ENCODE results near the gene MSH3. TPM values are rescaled to one million over a fixed set of nuclear protein-coding genes. Genes with fewer than 3 reads are reported as not detected.
"Not testable (repeated sequence)": the region's sequence is repeated elsewhere in the genome, so short reads cannot be mapped to it uniquely, and the experiment has no call there.

MSH3 gene
- total RNA-seq, 8 experiments from 2014 or later = 9.7 to 25.1 (median 15.7) TPM

- Histone ChIP-seq H3K4me3 (no peak overlapping the region), H3K4me1 (replicated peaks in 1 of 2) (peaks cover 0 to 3% of the 10 kb centered on the region in 2 donors), H3K27ac (no peak overlapping the region)
- peak in 3 of 8 experiments; percentile 65 to 95 (median 95) for ATAC-seq (replicated peaks in 6 of 8)
- WGBS, 10 experiments = 0 to 20% methylated on average over 1 of the region's 1 CpG; no CpG with 5 or more reads in 8 of the 10 experiments
- in situ Hi-C loops (cut with MboI; ENCODE audit: low pct_unique_long_range_greater_than_20kb in 2 of 9, low sequenced_read_pairs in 9 of 9, unreplicated experiment in 9 of 9) = no loop called here
Measured at GRCh38 chr5:80884929-80885328, 230.5 kb downstream of the MSH3 start.

DNA sequence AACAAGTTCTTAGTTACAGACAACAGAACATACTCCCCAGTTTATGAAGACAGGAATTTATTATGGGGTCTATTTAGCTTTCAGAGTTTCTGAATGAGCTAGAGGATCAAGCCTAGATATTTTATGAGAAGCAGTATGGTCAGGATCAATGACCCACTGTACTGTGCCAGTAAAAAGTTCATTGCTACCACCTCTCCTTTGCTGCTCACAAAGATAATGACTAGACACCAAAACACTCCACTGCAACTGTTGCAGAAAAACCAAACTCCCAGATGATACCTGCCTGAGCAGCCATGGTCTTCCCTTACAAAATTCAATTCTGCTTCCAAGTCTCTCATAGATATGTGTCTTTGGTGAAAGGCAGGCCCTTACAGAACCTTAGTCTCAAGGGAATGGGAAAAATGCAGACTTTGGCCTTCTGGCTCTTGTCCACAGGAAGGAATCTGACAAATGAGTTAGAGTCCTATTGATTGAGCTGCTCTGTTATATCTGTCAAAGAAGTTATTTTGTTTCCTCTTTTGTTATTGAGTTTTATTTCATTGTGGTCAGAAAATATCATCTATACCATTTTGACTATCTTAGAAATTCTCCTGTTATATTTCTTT lies 231.0 kb downstream of the MSH3 start:
- no peak overlapping the region for H3K4me3 ChIP-seq
- H3K4me1 ChIP-seq (replicated peaks in 1 of 2) = peaks cover 0 to 3% of the 10 kb centered on the region in 2 donors
- no peak overlapping the region for H3K27ac ChIP-seq
- in situ Hi-C loops (cut with MboI; ENCODE audit: low pct_unique_long_range_greater_than_20kb in 2 of 9, low sequenced_read_pairs in 9 of 9, unreplicated experiment in 9 of 9) = no loop called here
- ATAC-seq (replicated peaks in 6 of 8) = peak in 2 of 8 experiments; percentile 33 to 42

DNA sequence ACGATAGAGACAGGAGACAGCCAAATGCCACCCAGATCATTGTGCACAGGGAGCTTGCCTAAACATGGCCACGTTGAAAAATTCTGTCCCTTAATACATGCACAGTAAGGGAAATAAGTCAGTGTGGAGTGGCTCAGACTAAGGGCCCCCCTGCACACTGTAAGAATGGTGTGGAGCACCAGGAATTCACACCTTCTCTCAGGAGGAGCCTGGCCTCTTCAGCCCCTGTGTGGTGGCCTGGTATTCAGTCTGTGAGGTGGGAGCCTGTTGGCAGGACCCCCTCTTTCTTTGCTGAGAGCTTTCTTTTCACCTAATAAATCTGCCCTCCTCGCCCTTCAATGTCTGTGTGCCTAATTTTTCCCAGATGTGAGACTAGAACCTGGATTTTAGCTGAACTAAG lies 239.6 kb downstream of the MSH3 start:
- WGBS, 10 experiments = 0 to 100% (median 81%) methylated on average over 1 to 3 of the region's 3 CpGs; no CpG with 5 or more reads in 1 of the 10 experiments
- no peak for ATAC-seq (replicated peaks in 6 of 8)
- H3K4me1 ChIP-seq (replicated peaks in 1 of 2) = peaks cover 0 to 10% of the 10 kb centered on the region in 2 donors
- in situ Hi-C loops (cut with MboI; ENCODE audit: low pct_unique_long_range_greater_than_20kb in 2 of 9, low sequenced_read_pairs in 9 of 9, unreplicated experiment in 9 of 9) = no loop called here
- no peak overlapping the region for H3K4me3 ChIP-seq
- H3K27ac ChIP-seq = no peak overlapping the region

DNA sequence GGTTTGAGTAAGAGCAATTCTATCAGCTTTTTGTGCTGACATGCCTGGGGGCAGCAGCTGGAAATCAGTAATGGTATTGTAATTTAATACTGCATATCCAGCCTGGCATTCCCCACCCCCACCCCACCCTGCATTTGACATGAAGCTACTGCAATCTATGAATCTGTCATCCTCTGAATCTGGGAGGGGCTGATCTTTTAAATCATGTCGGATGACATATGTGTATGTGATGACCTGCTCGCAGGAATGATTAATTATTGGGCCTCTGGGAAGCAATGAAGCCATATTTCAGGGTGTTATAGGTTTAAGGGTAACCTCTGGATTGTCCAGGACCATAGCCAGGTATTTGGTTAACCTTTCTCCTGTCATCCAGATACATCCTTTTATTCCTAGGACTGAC lies 241.1 kb downstream of the MSH3 start:
- 50 to 60% methylated on average over 1 of the region's 2 CpGs; no CpG with 5 or more reads in 8 of the 10 experiments for WGBS, 10 experiments
- in situ Hi-C loops (cut with MboI; ENCODE audit: low pct_unique_long_range_greater_than_20kb in 2 of 9, low sequenced_read_pairs in 9 of 9, unreplicated experiment in 9 of 9) = no loop called here
- H3K4me3 ChIP-seq = no peak overlapping the region
- H3K4me1 ChIP-seq (replicated peaks in 1 of 2) = peaks cover 0 to 10% of the 10 kb centered on the region in 2 donors
- peak in 6 of 8 experiments; percentile 27 to 84 (median 80) for ATAC-seq (replicated peaks in 6 of 8)
- peak overlapping the region in 1 of 2 donors; percentile 5 for H3K27ac ChIP-seq

- 33 to 100% (median 82%) methylated on average over 1 to 3 of the region's 3 CpGs; no CpG with 5 or more reads in 3 of the 10 experiments for WGBS, 10 experiments
- H3K4me1 ChIP-seq (replicated peaks in 1 of 2); in situ Hi-C loops (cut with MboI; ENCODE audit: low pct_unique_long_range_greater_than_20kb in 2 of 9, low sequenced_read_pairs in 9 of 9, unreplicated experiment in 9 of 9); H3K27ac ChIP-seq; H3K4me3 ChIP-seq; ATAC-seq (replicated peaks in 6 of 8): not testable (repeated sequence)
Measured at GRCh38 chr5:80902624-80903023, 248.2 kb downstream of the MSH3 start.

GRCh38 chr5:80904533-80905187 lies 250.2 kb downstream of the MSH3 start:
- WGBS, 10 experiments = 75 to 90% (median 83%) methylated on average over 1 of the region's 1 CpG; no CpG with 5 or more reads in 7 of the 10 experiments
- in situ Hi-C loops (cut with MboI; ENCODE audit: low pct_unique_long_range_greater_than_20kb in 2 of 9, low sequenced_read_pairs in 9 of 9, unreplicated experiment in 9 of 9) = no loop called here
- no peak overlapping the region for H3K27ac ChIP-seq
- no peak for ATAC-seq (replicated peaks in 6 of 8)
- H3K4me3 ChIP-seq = no peak overlapping the region
- no peaks in the 10 kb centered on the region for H3K4me1 ChIP-seq (replicated peaks in 1 of 2)

GRCh38 chr5:80905405-80905804 lies 251.0 kb downstream of the MSH3 start:
- ATAC-seq (replicated peaks in 6 of 8) = no peak
- H3K4me1 ChIP-seq (replicated peaks in 1 of 2) = no peaks in the 10 kb centered on the region
- 83 to 100% (median 100%) methylated on average over 1 of the region's 1 CpG; no CpG with 5 or more reads in 1 of the 10 experiments for WGBS, 10 experiments
- H3K4me3 ChIP-seq = no peak overlapping the region
- in situ Hi-C loops (cut with MboI; ENCODE audit: low pct_unique_long_range_greater_than_20kb in 2 of 9, low sequenced_read_pairs in 9 of 9, unreplicated experiment in 9 of 9) = no loop called here
- no peak overlapping the region for H3K27ac ChIP-seq

- no peak for ATAC-seq (replicated peaks in 6 of 8)
- H3K4me3 ChIP-seq = no peak overlapping the region
- no peak overlapping the region for H3K27ac ChIP-seq
- peaks cover under 1 to 2% of the 10 kb centered on the region in 2 donors for H3K4me1 ChIP-seq (replicated peaks in 1 of 2)
- in situ Hi-C loops (cut with MboI; ENCODE audit: low pct_unique_long_range_greater_than_20kb in 2 of 9, low sequenced_read_pairs in 9 of 9, unreplicated experiment in 9 of 9) = no loop called here
- 50 to 100% (median 100%) methylated on average over 1 to 3 of the region's 3 CpGs; no CpG with 5 or more reads in 4 of the 10 experiments for WGBS, 10 experiments
Measured at GRCh38 chr5:80912479-80912878, 258.0 kb downstream of the MSH3 start.

DNA sequence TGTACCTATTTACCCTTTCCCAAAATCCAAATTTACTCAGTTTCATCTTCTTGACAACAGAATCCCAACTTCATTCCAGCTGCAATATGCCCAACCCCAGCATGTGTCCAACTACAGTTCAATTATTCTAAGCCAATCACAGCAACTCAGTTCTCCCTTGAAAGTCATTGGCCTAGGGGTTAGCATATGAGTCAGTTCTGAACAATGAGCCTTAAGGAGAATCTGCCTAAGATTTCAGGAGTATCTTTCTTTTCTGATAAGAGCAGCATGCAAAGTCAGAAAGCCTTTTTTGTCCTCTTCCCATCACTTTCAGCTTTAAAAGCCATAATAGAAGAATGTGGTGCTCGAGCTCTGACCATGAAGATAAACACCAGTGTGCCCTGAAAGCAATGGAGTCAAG lies 261.3 kb downstream of the MSH3 start:
- no peak overlapping the region for H3K4me3 ChIP-seq
- in situ Hi-C loops (cut with MboI; ENCODE audit: low pct_unique_long_range_greater_than_20kb in 2 of 9, low sequenced_read_pairs in 9 of 9, unreplicated experiment in 9 of 9) = no loop called here
- H3K4me1 ChIP-seq (replicated peaks in 1 of 2) = peaks cover 5% of the 10 kb centered on the region in 2 donors
- H3K27ac ChIP-seq = no peak overlapping the region
- WGBS, 10 experiments = 50 to 100% (median 83%) methylated on average over 1 of the region's 1 CpG; no CpG with 5 or more reads in 3 of the 10 experiments
- peak in 2 of 8 experiments; percentile 57 to 71 for ATAC-seq (replicated peaks in 6 of 8)

DNA sequence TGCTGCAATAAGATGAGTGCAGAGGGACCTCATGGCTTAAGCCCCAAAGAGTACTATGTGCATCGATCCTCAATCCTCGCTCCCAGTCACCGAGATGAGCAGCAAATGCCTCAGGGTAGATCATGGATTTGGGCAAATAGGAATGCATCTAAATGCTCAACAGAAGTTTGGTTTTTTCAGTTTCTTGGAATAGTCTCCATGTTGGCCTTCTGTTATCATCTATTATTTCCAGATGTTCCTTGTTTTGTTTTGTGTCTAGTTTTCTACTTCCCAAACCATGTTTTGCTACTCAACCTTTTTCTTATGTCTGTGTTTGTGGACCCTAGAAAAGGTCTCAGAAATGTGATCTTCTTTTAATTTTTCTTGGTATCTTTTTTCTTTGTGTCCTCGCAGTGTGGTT lies 262.2 kb downstream of the MSH3 start:
- peaks cover 5% of the 10 kb centered on the region in 2 donors for H3K4me1 ChIP-seq (replicated peaks in 1 of 2)
- H3K27ac ChIP-seq = no peak overlapping the region
- in situ Hi-C loops (cut with MboI; ENCODE audit: low pct_unique_long_range_greater_than_20kb in 2 of 9, low sequenced_read_pairs in 9 of 9, unreplicated experiment in 9 of 9) = no loop called here
- ATAC-seq (replicated peaks in 6 of 8) = no peak
- WGBS, 10 experiments = 53 to 100% (median 85%) methylated on average over 1 to 4 of the region's 4 CpGs; no CpG with 5 or more reads in 2 of the 10 experiments
- no peak overlapping the region for H3K4me3 ChIP-seq

DNA sequence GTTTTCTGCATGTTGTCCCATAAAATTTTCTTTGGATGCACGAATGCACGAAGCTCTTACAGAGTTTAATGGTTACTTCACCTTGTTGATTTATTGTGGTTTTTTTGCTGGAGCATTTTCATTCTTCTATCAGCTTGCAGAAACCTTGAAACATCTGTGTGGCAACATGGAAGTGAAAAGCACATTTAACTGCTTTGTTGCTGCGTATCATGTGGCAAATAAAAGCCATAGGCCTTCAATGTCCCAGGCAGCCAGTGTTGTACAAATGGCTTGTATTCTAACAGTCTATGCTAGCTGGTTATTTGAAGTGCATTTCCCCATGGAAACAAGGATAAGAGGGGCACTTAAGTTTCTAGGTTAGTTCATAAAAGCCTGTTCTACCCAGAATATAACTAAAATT lies 263.2 kb downstream of the MSH3 start:
- peaks cover 5% of the 10 kb centered on the region in 2 donors for H3K4me1 ChIP-seq (replicated peaks in 1 of 2)
- ATAC-seq (replicated peaks in 6 of 8) = peak in 4 of 8 experiments; percentile 12 to 85 (median 20)
- H3K27ac ChIP-seq = no peak overlapping the region
- in situ Hi-C loops (cut with MboI; ENCODE audit: low pct_unique_long_range_greater_than_20kb in 2 of 9, low sequenced_read_pairs in 9 of 9, unreplicated experiment in 9 of 9) = no loop called here
- WGBS, 10 experiments = 15 to 53% (median 33%) methylated on average over 2 to 3 of the region's 3 CpGs
- H3K4me3 ChIP-seq = no peak overlapping the region

GRCh38 chr5:80919678-80920196 lies 265.3 kb downstream of the MSH3 start:
- Histone ChIP-seq H3K4me1 (replicated peaks in 1 of 2) (peaks cover 5% of the 10 kb centered on the region in 2 donors), H3K27ac (no peak overlapping the region), H3K4me3 (no peak overlapping the region)
- in situ Hi-C loops (cut with MboI; ENCODE audit: low pct_unique_long_range_greater_than_20kb in 2 of 9, low sequenced_read_pairs in 9 of 9, unreplicated experiment in 9 of 9) = no loop called here
- 28 to 100% (median 83%) methylated on average over 2 to 6 of the region's 6 CpGs; no CpG with 5 or more reads in 1 of the 10 experiments for WGBS, 10 experiments
- no peak for ATAC-seq (replicated peaks in 6 of 8)

GRCh38 chr5:80920333-80920732 lies 265.9 kb downstream of the MSH3 start:
- H3K4me3 ChIP-seq = no peak overlapping the region
- in situ Hi-C loops (cut with MboI; ENCODE audit: low pct_unique_long_range_greater_than_20kb in 2 of 9, low sequenced_read_pairs in 9 of 9, unreplicated experiment in 9 of 9) = no loop called here
- H3K4me1 ChIP-seq (replicated peaks in 1 of 2) = peaks cover 5% of the 10 kb centered on the region in 2 donors
- ATAC-seq (replicated peaks in 6 of 8) = no peak
- H3K27ac ChIP-seq = no peak overlapping the region

Measured in motor neuron (in vitro differentiated cells).